ENCODE measurements around the gene FRMD4A. TPM values are rescaled to one million over a fixed set of nuclear protein-coding genes. Genes with fewer than 3 reads are reported as not detected.
A peak's percentile ranks its signal among the peaks of the same experiment; 100 is the strongest.

Gene FRMD4A
- total and polyA plus RNA-seq, 12 donors = 17.4 to 43.4 (median 30.3) TPM

GRCh38 chr10:13803566-13804554 is 526.9 kb downstream of the FRMD4A start:
- no peak for DNase-seq

GRCh38 chr10:13801907-13802288 is 528.8 kb downstream of the FRMD4A start:
- 88 to 91% methylated on average over 2 of the region's 2 CpGs for WGBS, 2 donors
- intact Hi-C loops (cut with DNase I) = loop anchor here in 1 of 10 donors (10.0 kb wide), 1 partner anchor 83 kb away; no protein-coding TSS in a partner anchor
- peaks cover 0 to 6% (median 0%) of the 10 kb centered on the region in 9 donors for H3K36me3 ChIP-seq
- no peak for DNase-seq
- no peaks in the 10 kb centered on the region for H3K27me3 ChIP-seq
- H3K9me3 ChIP-seq = no peaks in the 10 kb centered on the region
- TF ChIP-seq CTCF (IDR thresholded peaks at IDR 0.05) = no peak
- no peak overlapping the region for H3K27ac ChIP-seq
- ATAC-seq = no peak
- peaks cover 0 to 34% (median 16%) of the 10 kb centered on the region in 9 donors for H3K4me1 ChIP-seq
- H3K4me3 ChIP-seq = no peak overlapping the region

More at GRCh38 chr10:13803566-13804554, 526.9 kb downstream of the FRMD4A start:
- H3K27ac ChIP-seq = peak overlapping the region in 5 of 10 donors; percentile 4 to 61 (median 40)
- intact Hi-C loops (cut with DNase I) = loop anchor here in 1 of 10 donors (10.0 kb wide), 1 partner anchor 81 kb away; no protein-coding TSS in a partner anchor
- H3K27me3 ChIP-seq = no peaks in the 10 kb centered on the region
- H3K4me3 ChIP-seq = peak overlapping the region in 5 of 10 donors; percentile 6 to 13 (median 8)
- H3K36me3 ChIP-seq = peaks cover 0 to 4% (median 0%) of the 10 kb centered on the region in 9 donors
- H3K9me3 ChIP-seq = no peaks in the 10 kb centered on the region
- peaks cover 0 to 41% (median 21%) of the 10 kb centered on the region in 9 donors for H3K4me1 ChIP-seq
- peak in 6 of 8 donors; percentile 42 to 75 (median 60) for ATAC-seq
- WGBS, 2 donors = 24 to 31% methylated on average over 18 of the region's 18 CpGs
- no peak for TF ChIP-seq CTCF (IDR thresholded peaks at IDR 0.05)

GRCh38 chr10:13801156-13801906 is 529.4 kb downstream of the FRMD4A start:
- 79 to 87% methylated on average over 8 of the region's 8 CpGs for WGBS, 2 donors
- Histone ChIP-seq H3K27ac (no peak overlapping the region), H3K4me1 (peaks cover 0 to 39% (median 16%) of the 10 kb centered on the region in 9 donors), H3K4me3 (no peak overlapping the region), H3K9me3 (no peaks in the 10 kb centered on the region), H3K36me3 (peaks cover 0 to 11% (median 0%) of the 10 kb centered on the region in 9 donors), H3K27me3 (no peaks in the 10 kb centered on the region)
- ATAC-seq = no peak
- no peak for DNase-seq
- no peak for TF ChIP-seq CTCF (IDR thresholded peaks at IDR 0.05)
- intact Hi-C loops (cut with DNase I) = loop anchor here in 1 of 10 donors (10.0 kb wide), 1 partner anchor 83 kb away; no protein-coding TSS in a partner anchor

- 91 to 95% methylated on average over 9 of the region's 9 CpGs for WGBS, 2 donors
- Histone ChIP-seq H3K27me3 (no peaks in the 10 kb centered on the region), H3K4me3 (no peak overlapping the region), H3K9me3 (no peaks in the 10 kb centered on the region), H3K36me3 (peaks cover 0 to 44% (median 0%) of the 10 kb centered on the region in 9 donors), H3K4me1 (peaks cover 0 to 30% (median 17%) of the 10 kb centered on the region in 9 donors), H3K27ac (no peak overlapping the region)
- TF ChIP-seq CTCF (IDR thresholded peaks at IDR 0.05) = no peak
- DNase-seq (no peak), ATAC-seq (no peak)
- intact Hi-C loops (cut with DNase I) = loop anchor here in 4 of 10 donors (10.0 kb wide), 4 partner anchors 158 to 678 kb away; no protein-coding TSS in a partner anchor
Measured at GRCh38 chr10:13797164-13797563, 533.6 kb downstream of the FRMD4A start.

Measured in heart right ventricle (tissue), 16 donors.